GM21360 (cell line): ENCODE data around the gene CDCA4.
"Not testable (repeated sequence)": the region's sequence is repeated elsewhere in the genome, so short reads cannot be mapped to it uniquely, and the experiment has no call there.

Source experiments
- ATAC-seq: cut with Tn5 transposase; IDR thresholded peaks from one replicate; pipeline ENCODE4 v1.9.1; 2021; ENCODE audit warnings: mild to moderate bottlenecking, moderate library complexity; ENCODE audit not compliant: unreplicated experiment

CDCA4 gene

DNA sequence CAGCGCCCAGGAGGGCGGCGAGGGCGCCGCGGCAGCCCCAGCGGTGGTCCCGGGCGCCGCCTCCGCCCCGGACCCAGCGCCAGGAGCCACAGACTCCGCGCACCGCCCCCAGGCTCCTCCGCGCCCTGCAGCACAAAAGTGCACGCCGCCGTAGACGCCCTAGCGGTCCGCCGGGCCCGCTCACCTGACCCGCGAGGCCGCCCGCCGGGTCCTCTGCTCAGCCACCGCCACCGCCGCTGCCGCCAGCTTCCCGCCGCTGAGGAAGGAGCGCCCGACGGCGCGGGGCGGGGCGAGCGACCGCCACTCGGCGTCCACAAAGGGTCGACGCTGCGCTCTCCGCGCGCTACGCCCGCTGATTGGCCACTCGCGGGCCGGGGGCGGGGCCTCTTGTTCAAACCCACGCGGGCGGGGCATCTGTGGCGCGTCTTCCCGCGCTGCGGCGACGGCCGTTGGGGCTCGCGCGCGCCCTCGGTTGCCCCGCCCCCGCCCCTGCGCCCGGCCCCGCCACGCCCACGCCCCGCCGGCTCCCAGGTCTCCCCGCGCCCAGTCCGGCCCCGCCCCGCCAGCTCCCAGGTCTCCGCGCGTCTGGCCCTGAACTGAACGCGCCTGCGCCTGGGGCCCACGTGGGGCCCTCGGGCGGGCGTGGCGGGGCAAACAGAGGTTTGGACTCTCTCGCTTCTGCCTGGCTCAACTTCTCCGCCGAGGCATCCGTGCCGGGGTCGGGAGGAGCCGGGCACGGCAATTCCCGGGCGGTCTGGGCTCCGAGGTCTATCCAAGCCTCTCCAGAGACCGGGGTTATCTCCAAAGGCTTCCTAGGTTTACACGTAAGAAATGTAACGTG is at the start of gene CDCA4:
Gene CDCA4, minus strand, starts transcription at position 269 of the 841 bp plus-strand sequence. CDS start 9,154 bp downstream, outside the sequence.
- peak; percentile 75 for ATAC-seq

- peak; percentile 43 for ATAC-seq
These were observed 49.2 kb upstream of the CDCA4 start for GRCh38 chr14:105069871-105070759.

- no peak for ATAC-seq
These were observed 48.6 kb upstream of the CDCA4 start for GRCh38 chr14:105069522-105069870.

DNA sequence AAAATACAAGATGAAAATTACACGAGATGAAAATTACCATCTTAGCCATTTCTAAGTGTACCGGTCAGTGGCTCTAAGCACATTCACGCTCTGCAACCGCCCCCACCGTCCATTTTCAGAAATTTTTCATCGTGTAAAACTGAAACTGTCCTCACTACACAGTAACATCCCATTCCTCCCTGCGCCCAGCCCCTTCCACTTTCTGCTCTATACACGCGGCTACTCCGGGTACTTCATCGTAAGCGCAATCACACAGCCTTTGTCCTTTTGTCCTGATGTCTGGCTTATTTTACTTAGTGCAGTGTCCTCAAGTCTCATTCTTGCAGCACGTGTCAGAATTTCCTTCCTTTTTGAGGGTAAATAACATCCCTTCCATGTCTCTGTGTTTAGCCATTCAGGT is 47.9 kb upstream of the CDCA4 start:
- no peak for ATAC-seq

- no peak for ATAC-seq
These were observed 47.1 kb upstream of the CDCA4 start for GRCh38 chr14:105067969-105068301.

DNA sequence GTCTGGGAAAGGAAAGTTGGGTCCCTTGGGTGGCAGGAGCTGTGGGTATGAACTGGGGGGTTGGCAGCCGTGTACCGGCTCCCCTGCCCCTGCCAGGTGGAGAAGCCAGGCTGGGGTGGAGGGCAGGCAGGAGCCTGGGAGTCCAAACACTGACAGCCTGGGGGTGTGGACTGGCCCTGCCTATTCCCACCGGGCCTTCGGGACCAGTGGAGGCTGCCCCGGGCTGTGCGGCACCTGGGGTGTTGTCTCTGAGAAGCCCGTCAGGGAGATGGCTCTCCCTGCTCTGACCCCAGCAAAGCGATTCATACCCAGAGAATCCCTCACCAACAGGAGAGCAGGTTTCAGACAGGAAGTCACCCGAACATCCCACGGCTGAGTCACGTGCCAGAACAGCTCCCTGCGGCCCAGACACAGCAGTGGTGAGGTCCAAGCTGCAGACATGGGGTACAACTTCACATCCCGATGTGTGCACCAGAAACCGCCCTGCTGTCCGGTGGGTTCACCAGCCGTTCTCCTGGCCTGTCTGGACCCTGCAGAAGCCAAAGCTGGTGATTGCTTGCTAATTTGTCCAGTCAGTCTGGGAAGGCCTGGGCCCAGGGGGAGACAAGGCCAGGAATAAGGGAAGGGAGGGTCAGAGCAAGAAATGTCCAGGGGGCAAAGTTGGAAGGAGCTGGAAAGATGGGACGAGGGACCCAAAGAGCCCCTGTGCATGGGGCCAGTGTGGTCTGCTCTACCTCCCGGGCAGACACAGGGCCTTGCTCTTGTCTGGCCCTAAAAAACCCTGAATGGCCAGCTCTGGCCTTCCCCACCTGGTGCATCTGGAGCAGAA is 46.5 kb upstream of the CDCA4 start:
- ATAC-seq, result no peak

- ATAC-seq, result no peak
These were observed 45.6 kb upstream of the CDCA4 start for GRCh38 chr14:105066240-105067071.

DNA sequence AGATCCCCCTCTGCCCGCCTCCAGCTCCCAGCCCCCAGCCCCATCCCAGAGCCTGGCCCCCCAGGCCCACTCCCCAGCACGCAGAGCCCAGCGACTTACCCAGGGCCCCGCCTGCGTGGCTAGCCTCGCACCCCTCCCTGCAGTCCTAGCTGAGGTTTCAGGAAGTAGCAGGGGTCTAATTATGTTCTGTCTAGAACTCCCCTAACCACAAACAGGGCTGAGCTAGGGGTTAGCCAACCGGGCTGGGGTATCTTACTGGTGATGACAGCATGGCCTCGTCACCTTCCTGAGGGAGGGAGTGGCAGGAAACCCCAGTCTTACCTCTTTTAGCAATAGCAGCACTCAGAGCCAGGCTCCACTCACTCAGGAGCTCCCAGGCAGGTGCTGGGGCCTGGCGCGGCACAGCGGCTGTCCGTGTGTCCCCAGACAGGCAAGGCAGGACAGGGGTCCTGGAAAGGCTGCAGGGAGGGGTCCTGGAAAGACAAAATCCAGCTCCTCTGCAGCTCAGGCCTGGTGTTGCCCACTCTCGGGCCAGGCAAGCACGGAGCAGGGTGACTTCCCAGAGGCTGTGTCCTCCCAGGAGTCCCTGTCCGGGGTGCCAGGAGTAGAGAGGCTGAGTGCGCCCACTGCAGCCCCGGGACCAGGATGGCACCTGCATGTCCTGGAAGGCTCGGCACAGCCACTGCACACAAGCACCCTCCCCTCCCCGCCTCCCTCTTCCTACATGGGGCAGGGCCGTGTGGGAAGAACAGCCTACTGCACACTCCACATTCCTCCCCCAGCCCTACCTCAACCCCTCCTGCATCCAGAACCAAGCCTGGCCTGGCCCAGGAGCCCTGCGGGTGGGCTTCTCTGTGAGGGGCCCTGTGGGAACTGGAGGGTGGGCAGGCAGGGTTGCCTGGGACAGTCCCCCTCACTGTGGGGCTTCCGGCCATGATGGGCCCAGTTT is 44.7 kb upstream of the CDCA4 start, which contains the start of gene GPR132:
Gene GPR132, minus strand, starts transcription at position 151 of the 949 bp plus-strand sequence. CDS start 10,010 bp downstream, outside the sequence.
- ATAC-seq, result peak; percentile 40

- ATAC-seq, result no peak
These were observed 43.8 kb upstream of the CDCA4 start for GRCh38 chr14:105064721-105065143.

DNA sequence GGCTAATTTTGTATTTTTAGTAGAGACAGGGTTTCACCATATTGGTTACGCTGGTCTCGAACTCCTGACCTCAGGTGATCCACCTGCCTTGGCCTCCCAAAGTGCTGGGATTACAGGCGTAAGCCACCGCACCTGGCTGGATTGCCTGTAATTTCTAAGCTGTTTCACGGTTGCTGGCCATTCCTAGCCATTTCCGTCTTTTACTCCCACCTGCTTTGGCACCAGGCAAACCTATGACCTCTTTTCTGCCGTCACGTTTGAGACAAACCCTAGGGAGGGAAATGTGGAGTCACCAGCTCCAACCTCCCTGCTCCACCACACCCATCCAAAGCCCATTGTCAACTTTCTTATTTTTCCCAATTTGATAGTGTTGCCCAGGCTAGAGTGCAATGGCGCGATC is 43.1 kb upstream of the CDCA4 start:
- ATAC-seq, result no peak

DNA sequence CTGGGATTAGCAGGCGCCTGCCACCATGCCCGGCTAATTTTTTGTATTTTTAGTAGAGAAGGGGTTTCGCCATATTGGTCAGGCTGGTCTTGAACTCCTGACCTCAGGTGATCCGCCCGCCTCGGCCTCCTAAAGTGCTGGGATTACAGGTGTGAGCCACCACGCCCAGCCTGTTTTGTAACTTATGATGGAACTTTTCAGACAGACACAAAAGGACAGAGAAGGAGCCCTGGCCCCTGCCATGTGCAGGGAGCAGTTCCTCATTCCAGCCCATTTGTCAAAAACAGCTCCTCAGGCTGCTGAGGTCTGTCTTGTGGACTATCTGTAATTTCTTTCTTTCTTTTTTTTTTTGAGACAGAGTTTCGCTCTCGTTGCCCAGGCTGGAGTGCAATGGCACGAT is 42.6 kb upstream of the CDCA4 start:
- ATAC-seq, result not testable (repeated sequence)

DNA sequence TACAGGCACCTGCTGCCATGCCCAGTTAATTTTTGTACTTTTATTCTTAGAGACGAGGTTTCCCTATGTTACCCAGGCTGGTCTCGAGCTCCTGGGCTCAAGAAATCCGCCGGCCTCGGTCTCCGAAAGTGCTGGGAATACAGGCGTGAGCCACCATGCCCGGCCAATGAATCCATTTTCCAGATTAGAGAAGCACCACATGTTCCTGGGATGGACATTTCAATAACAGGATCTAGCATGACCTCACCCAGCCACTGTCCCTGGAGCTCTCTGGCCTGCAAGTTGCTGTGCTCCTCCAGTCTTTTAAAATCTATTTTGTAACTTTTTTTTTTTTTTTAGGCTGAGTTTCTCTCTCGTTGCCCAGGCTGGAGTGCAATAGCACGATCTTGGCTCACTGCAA is 42.2 kb upstream of the CDCA4 start:
- ATAC-seq, result no peak

DNA sequence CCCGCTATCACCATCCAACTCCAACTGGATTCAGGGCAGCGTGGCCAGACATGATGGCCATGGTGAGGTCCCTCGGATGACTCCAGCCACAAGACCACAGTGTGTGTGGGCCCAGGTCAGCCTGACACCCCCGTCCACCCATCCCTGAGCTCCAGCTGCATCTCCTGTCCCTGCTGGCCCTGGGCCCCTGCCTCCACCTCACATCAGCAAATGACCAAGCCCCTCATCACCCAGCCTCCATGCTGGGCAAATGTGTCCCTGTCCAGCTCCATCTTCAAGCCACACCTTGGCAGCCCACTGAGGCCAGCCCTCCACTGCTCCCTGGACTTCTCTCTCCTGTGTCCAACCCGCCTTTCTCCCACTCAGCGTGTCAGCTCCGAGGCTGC is 41.2 kb upstream of the CDCA4 start:
- no peak for ATAC-seq

GRCh38 chr14:105061428-105062047 is 40.7 kb upstream of the CDCA4 start:
- no peak for ATAC-seq

GRCh38 chr14:105060751-105061427 is 40.0 kb upstream of the CDCA4 start:
- no peak for ATAC-seq

GRCh38 chr14:105059925-105060565 is 39.2 kb upstream of the CDCA4 start:
- no peak for ATAC-seq
